ENCODE results near the gene DPP10.

Gene DPP10

GRCh38 chr2:115568643-115569042, 1126.2 kb downstream of the DPP10 start:
- DNase-seq (ENCODE audit: low spot score): no peak

GRCh38 chr2:115569547-115569946, 1127.1 kb downstream of the DPP10 start:
- DNase-seq (ENCODE audit: low spot score): no peak

GRCh38 chr2:115572746-115573145, 1130.3 kb downstream of the DPP10 start:
- DNase-seq (ENCODE audit: low spot score): no peak

GRCh38 chr2:115573756-115574155, 1131.3 kb downstream of the DPP10 start:
- DNase-seq (ENCODE audit: low spot score): no peak

- no peak for DNase-seq (ENCODE audit: low spot score)
Measured at GRCh38 chr2:115574667-115575066, 1132.2 kb downstream of the DPP10 start.

GRCh38 chr2:115580784-115581183, 1138.3 kb downstream of the DPP10 start:
- DNase-seq (ENCODE audit: low spot score): no peak

- DNase-seq (ENCODE audit: low spot score): no peak
Measured at GRCh38 chr2:115584507-115584906, 1142.1 kb downstream of the DPP10 start.

- DNase-seq (ENCODE audit: low spot score): no peak
Measured at GRCh38 chr2:115596659-115597375, 1154.4 kb downstream of the DPP10 start.

- DNase-seq (ENCODE audit: low spot score): no peak
Measured at GRCh38 chr2:115603285-115603684, 1160.8 kb downstream of the DPP10 start.

- no peak for DNase-seq (ENCODE audit: low spot score)
Measured at GRCh38 chr2:115606350-115606749, 1163.9 kb downstream of the DPP10 start.

- DNase-seq (ENCODE audit: low spot score): no peak
Measured at GRCh38 chr2:115609978-115610377, 1167.5 kb downstream of the DPP10 start.

GRCh38 chr2:115610888-115611287, 1168.4 kb downstream of the DPP10 start:
- no peak for DNase-seq (ENCODE audit: low spot score)

- DNase-seq (ENCODE audit: low spot score): no peak
Measured at GRCh38 chr2:115624332-115624731, 1181.9 kb downstream of the DPP10 start.

- no peak for DNase-seq (ENCODE audit: low spot score)
Measured at GRCh38 chr2:115634578-115634977, 1192.1 kb downstream of the DPP10 start.

- no peak for DNase-seq (ENCODE audit: low spot score)
Measured at GRCh38 chr2:115635430-115635829, 1193.0 kb downstream of the DPP10 start.

GRCh38 chr2:115649731-115650130, 1207.3 kb downstream of the DPP10 start:
- no peak for DNase-seq (ENCODE audit: low spot score)

GRCh38 chr2:115650827-115651226, 1208.4 kb downstream of the DPP10 start:
- DNase-seq (ENCODE audit: low spot score): no peak

- no peak for DNase-seq (ENCODE audit: low spot score)
Measured at GRCh38 chr2:115652652-115653051, 1210.2 kb downstream of the DPP10 start.

GRCh38 chr2:115654362-115654761, 1211.9 kb downstream of the DPP10 start:
- no peak for DNase-seq (ENCODE audit: low spot score)

GRCh38 chr2:115678129-115678528, 1235.7 kb downstream of the DPP10 start:
- no peak for DNase-seq (ENCODE audit: low spot score)

GRCh38 chr2:115684345-115684744, 1241.9 kb downstream of the DPP10 start:
- DNase-seq (ENCODE audit: low spot score): no peak

GRCh38 chr2:115691409-115691808, 1249.0 kb downstream of the DPP10 start:
- no peak for DNase-seq (ENCODE audit: low spot score)

- DNase-seq (ENCODE audit: low spot score): no peak
Measured at GRCh38 chr2:115694651-115695050, 1252.2 kb downstream of the DPP10 start.

GRCh38 chr2:115733190-115733775, 1290.8 kb downstream of the DPP10 start:
- no peak for DNase-seq (ENCODE audit: low spot score)
